ENCODE results near the gene SH3BP5. TPM values are rescaled to one million over a fixed set of nuclear protein-coding genes. Genes with fewer than 3 reads are reported as not detected.

Gene SH3BP5
- total RNA-seq, 2 experiments from 2014 or later = 8.9 to 9.4 TPM

DNA sequence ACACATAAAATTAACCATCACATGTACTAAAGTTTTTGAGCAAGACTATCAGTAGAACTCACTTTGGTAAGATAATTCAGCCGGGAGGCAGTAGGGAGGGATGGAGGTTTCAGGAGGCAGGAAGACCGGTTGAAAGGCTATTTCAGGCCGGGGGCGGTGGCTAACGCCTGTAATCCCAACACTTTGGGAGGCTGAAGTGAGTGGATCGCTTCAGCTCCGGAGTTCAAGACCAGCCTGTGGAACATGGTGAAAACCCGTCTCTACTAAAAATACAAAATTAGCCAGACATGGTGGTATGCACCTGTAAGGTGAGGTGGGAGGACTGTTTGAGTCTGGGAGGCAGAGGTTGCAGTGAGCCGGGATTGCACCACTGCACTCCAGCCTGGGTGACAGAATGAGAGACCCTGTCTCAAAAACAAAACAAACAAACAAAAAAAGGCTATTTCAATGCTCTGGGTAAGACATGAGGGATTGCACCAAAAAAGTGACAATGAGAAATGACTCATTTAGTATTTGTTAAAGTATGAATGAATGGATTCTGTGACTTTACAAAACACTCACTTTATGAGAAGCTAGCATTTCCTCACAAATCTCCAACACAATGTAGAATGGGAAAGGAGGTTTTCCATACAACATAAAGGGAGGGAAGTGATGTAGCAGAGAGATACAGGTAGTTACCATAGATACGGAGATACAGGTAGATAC, 43.9 kb downstream of the SH3BP5 start:
- ChIA-PET CTCF (interaction anchor here (1.0 to 1.5 kb wide), 5 partner anchors 12 to 73 kb away, joined by 5 to 6 read pairs (median 5); no protein-coding TSS in a partner anchor), POLR2A (interaction anchor here (0.7 to 2.1 kb wide), 2 partner anchors 13 to 15 kb away, joined by 3 to 7 read pairs; no protein-coding TSS in a partner anchor)
- no peaks in the 10 kb centered on the region for H3K9me3 Mint-ChIP-seq (ENCODE audit: low read depth)
- ATAC-seq (no peak), DNase-seq (no peak)
- H3K27me3 Mint-ChIP-seq = no peaks in the 10 kb centered on the region
- H3K27ac Mint-ChIP-seq = no peak overlapping the region
- intact Hi-C loops (cut with DNase I, micrococcal nuclease) = loop anchor here in 1 of 2 experiments (2.0 kb wide), 1 partner anchor 14 kb away; no protein-coding TSS in a partner anchor
- H3K4me1 Mint-ChIP-seq = peaks cover 61% of the 10 kb centered on the region
- H3K36me3 Mint-ChIP-seq (ENCODE audit: low read depth) = peaks cover 3% of the 10 kb centered on the region
- no peak overlapping the region for H3K4me3 Mint-ChIP-seq

DNA sequence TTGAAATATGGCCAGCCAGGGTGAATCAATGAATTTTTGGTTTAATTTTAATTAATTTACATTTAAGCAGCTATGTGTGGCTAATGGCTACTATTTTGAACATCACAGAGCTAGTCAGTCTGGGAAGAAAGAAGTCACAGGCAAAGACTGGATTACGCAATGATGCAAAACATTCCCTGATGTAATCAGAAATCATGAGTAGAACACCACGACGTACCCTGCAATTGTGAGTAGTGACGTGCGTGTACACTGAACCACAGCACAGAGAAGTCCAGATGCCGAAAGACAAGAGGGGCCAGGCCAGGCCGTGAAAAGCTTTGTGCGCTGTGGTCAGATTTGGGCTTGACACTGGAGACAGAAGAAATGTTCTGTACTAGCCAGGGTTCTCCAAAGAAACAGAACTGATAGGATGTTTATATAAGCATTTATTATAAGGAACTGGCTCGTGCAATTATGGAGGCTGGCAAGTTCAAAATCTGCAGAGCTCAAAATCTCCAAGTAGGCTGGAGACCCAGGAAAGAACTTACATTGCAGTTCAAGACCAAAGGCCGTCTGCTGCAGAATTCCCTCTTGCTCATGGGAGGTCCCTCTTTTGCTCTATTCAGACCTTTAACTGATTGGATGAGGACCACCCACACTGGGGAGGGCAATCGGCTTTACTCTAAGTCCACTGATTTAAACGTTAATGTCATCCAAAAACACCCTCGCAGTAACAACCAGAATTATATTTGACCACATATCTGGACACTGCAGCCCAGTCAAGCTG, 44.6 kb downstream of the SH3BP5 start:
- Mint-ChIP-seq H3K9me3 (ENCODE audit: low read depth) (no peaks in the 10 kb centered on the region), H3K27me3 (no peaks in the 10 kb centered on the region), H3K27ac (no peak overlapping the region), H3K36me3 (ENCODE audit: low read depth) (peaks cover 3% of the 10 kb centered on the region), H3K4me1 (peaks cover 57% of the 10 kb centered on the region), H3K4me3 (no peak overlapping the region)
- ATAC-seq (no peak), DNase-seq (no peak)
- intact Hi-C loops (cut with DNase I, micrococcal nuclease) = loop anchor here in 1 of 2 experiments (2.0 kb wide), 1 partner anchor 13 kb away; no protein-coding TSS in a partner anchor
- ChIA-PET CTCF (interaction anchor here (0.8 to 2.3 kb wide), 4 partner anchors 9 to 92 kb away, joined by 3 to 15 read pairs (median 6); no protein-coding TSS in a partner anchor), POLR2A (interaction anchor here (2.1 kb wide), 1 partner anchor 12 kb away, joined by 7 read pairs; no protein-coding TSS in a partner anchor)

DNA sequence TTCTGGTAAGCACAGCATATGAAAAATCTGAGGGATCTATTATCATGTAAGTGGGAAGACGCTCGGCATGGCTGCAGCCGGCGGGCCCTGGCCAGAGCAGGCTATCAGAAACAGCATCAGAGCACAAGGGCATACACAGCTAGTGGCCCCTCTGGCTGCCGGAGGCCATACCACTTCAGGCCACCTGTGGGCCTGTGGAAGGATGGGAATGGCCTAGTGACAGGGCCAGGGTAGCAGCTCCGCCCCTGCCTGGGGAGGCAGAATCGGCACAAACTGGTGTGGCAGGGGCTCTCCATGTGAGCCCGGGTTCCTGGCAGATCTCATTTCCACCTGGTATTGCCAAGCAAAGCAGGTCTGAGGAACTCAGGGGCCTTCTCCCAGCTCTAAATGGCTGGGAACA, 46.4 kb downstream of the SH3BP5 start:
- no peak for ATAC-seq
- peaks cover 3% of the 10 kb centered on the region for H3K36me3 Mint-ChIP-seq (ENCODE audit: low read depth)
- no peaks in the 10 kb centered on the region for H3K27me3 Mint-ChIP-seq
- POLR2A ChIA-PET = no interaction called here
- no peaks in the 10 kb centered on the region for H3K9me3 Mint-ChIP-seq (ENCODE audit: low read depth)
- intact Hi-C loops (cut with DNase I, micrococcal nuclease) = no loop called here
- H3K27ac Mint-ChIP-seq = no peak overlapping the region
- H3K4me1 Mint-ChIP-seq = peaks cover 42% of the 10 kb centered on the region
- CTCF ChIA-PET = interaction anchor here (0.6 to 2.3 kb wide), 5 partner anchors 8 to 45 kb away, joined by 3 to 15 read pairs (median 4); no protein-coding TSS in a partner anchor
- no peak for DNase-seq
- H3K4me3 Mint-ChIP-seq = no peak overlapping the region

DNA sequence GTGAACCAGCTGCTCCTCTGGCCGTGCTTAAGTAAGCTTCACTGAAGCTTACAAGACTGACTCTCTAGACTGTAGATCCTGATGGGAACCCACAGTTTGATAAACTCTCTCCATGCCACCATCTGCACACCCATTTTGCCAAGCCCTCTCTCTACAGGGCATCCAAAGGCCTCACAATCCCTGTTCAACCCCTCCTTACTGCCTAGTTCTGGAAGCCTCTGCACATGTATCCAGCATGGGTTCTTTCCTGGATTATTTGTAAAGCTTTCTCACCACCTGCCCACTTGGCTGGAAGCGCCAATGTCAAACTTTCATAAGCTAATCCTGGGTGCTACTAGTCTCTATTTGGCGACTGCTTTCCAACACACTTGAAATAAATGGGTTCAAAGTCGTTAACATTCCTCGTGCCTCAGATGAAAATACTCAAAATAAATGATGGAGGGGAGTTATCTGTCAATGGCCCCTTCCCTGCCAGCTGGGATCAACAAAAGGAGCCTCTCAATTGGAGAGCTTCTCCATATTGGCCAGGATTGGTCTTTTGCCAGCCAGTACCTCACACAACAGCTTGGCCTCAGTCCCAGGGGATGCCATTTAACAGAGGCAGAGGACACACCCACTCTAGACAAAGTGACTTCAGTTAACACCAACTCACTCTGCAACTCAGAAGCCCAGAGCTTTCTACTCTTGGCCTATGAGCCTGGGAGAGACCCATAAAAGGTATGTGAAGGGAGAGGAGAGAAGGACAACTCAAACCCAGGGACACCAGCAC, 48.1 kb downstream of the SH3BP5 start:
- Mint-ChIP-seq H3K27ac (no peak overlapping the region), H3K27me3 (no peaks in the 10 kb centered on the region), H3K4me1 (peaks cover 43% of the 10 kb centered on the region), H3K36me3 (ENCODE audit: low read depth) (peaks cover 3% of the 10 kb centered on the region), H3K4me3 (no peak overlapping the region), H3K9me3 (ENCODE audit: low read depth) (no peaks in the 10 kb centered on the region)
- ATAC-seq = no peak
- CTCF ChIA-PET = interaction anchor here (0.7 to 1.6 kb wide), 3 partner anchors 8 to 95 kb away, joined by 3 to 4 read pairs (median 3); no protein-coding TSS in a partner anchor
- POLR2A ChIA-PET = interaction anchor here (0.6 kb wide), 1 partner anchor 77 kb away, joined by 3 read pairs; no protein-coding TSS in a partner anchor
- intact Hi-C loops (cut with DNase I, micrococcal nuclease) = no loop called here
- DNase-seq = no peak

DNA sequence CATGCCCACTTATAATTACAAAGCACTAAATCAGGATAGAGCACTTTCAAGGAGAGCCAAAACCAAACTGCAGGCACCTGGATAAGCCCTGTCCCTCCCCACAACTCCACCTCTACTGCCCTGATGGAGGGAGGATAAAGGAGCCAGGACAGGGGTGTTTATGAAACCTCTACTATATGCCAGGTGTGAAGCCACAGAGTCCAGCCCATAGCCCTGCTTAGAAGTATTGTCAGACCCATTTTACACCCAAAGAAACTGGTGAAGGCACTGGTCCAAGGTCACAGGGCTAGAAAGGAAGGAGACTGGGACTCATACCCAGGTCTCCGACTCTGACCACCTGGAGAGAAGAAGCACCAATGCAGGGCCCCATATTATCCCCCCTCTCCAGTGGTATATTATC, 48.7 kb downstream of the SH3BP5 start:
- ChIA-PET POLR2A (interaction anchor here (0.6 kb wide), 1 partner anchor 78 kb away, joined by 3 read pairs; no protein-coding TSS in a partner anchor), CTCF (interaction anchor here (0.7 to 8.4 kb wide), 3 partner anchors 9 to 27 kb away, joined by 3 to 51 read pairs (median 3); no protein-coding TSS in a partner anchor)
- peaks cover 41% of the 10 kb centered on the region for H3K4me1 Mint-ChIP-seq
- DNase-seq (no peak), ATAC-seq (no peak)
- intact Hi-C loops (cut with DNase I, micrococcal nuclease) = no loop called here
- no peak overlapping the region for H3K4me3 Mint-ChIP-seq
- no peak overlapping the region for H3K27ac Mint-ChIP-seq
- peaks cover 3% of the 10 kb centered on the region for H3K36me3 Mint-ChIP-seq (ENCODE audit: low read depth)
- no peaks in the 10 kb centered on the region for H3K9me3 Mint-ChIP-seq (ENCODE audit: low read depth)
- no peaks in the 10 kb centered on the region for H3K27me3 Mint-ChIP-seq

DNA sequence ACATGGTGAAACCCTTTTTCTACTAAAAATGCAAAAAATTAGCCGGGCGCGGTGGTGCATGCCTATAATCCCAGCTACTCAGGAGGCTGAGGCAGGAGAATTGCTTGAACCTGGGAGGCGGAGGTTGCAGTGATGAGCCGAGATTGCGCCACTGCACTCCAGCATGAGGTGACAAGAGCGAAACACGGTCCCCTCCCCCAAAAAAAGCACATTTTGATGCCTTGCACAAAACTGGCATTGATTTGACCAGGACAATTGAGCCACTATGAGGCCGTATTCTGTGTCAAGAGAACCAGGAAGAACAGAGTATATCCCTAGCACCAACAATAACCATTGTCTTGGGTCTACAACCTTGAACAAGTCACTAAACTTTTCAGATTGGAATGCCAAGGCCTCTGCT, 50.6 kb downstream of the SH3BP5 start:
- intact Hi-C loops (cut with DNase I, micrococcal nuclease) = no loop called here
- POLR2A ChIA-PET = no interaction called here
- H3K36me3 Mint-ChIP-seq (ENCODE audit: low read depth) = peaks cover 3% of the 10 kb centered on the region
- no peak overlapping the region for H3K27ac Mint-ChIP-seq
- H3K27me3 Mint-ChIP-seq = no peaks in the 10 kb centered on the region
- H3K9me3 Mint-ChIP-seq (ENCODE audit: low read depth) = no peaks in the 10 kb centered on the region
- ATAC-seq (no peak), DNase-seq (no peak)
- H3K4me3 Mint-ChIP-seq = no peak overlapping the region
- H3K4me1 Mint-ChIP-seq = peaks cover 45% of the 10 kb centered on the region
- CTCF ChIA-PET = interaction anchor here (0.7 to 8.4 kb wide), 5 partner anchors 10 to 85 kb away, joined by 3 to 51 read pairs (median 3); no protein-coding TSS in a partner anchor

DNA sequence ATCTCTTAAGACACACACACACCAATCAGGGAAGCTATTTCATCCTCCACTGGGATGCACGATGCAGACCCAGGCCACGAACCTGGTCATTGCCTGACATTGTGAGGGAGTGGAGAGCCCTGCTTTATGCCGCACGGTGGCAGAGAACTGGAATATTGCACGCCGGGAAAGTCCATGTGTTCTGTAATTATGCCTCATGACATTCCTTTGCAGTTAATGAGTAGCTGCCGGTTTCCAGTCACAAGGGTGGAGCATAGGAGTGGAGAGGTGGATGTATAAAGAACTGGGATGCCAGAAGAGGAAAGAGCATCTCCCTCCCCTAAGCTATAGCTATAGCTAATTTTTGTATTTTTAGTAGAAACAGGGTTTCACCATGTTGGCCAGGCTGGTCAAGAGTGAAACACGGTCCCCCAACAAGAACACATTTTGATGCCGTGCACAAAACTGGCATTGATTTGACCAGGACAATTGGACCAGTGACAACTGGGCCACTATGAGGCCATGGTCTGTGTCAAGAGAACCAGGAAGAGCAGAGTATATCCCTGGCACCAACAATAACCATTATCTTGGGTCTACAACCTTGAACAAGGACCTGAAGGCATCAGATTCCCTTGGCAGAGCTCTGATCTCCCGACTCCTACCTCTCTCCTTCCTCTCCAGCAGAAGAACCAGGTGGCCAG, 51.4 kb downstream of the SH3BP5 start:
- no peak overlapping the region for H3K27ac Mint-ChIP-seq
- peaks cover 51% of the 10 kb centered on the region for H3K4me1 Mint-ChIP-seq
- intact Hi-C loops (cut with DNase I, micrococcal nuclease) = no loop called here
- DNase-seq (no peak), ATAC-seq (no peak)
- H3K4me3 Mint-ChIP-seq = no peak overlapping the region
- peaks cover 3% of the 10 kb centered on the region for H3K36me3 Mint-ChIP-seq (ENCODE audit: low read depth)
- POLR2A ChIA-PET = interaction anchor here (0.5 to 1.2 kb wide), 2 partner anchors 51 to 923 kb away, joined by 3 read pairs; partner anchors contain the start of gene SH3BP5
- no peaks in the 10 kb centered on the region for H3K9me3 Mint-ChIP-seq (ENCODE audit: low read depth)
- CTCF ChIA-PET = interaction anchor here (0.9 to 8.4 kb wide), 3 partner anchors 12 to 86 kb away, joined by 3 to 51 read pairs (median 5); no protein-coding TSS in a partner anchor
- H3K27me3 Mint-ChIP-seq = no peaks in the 10 kb centered on the region

DNA sequence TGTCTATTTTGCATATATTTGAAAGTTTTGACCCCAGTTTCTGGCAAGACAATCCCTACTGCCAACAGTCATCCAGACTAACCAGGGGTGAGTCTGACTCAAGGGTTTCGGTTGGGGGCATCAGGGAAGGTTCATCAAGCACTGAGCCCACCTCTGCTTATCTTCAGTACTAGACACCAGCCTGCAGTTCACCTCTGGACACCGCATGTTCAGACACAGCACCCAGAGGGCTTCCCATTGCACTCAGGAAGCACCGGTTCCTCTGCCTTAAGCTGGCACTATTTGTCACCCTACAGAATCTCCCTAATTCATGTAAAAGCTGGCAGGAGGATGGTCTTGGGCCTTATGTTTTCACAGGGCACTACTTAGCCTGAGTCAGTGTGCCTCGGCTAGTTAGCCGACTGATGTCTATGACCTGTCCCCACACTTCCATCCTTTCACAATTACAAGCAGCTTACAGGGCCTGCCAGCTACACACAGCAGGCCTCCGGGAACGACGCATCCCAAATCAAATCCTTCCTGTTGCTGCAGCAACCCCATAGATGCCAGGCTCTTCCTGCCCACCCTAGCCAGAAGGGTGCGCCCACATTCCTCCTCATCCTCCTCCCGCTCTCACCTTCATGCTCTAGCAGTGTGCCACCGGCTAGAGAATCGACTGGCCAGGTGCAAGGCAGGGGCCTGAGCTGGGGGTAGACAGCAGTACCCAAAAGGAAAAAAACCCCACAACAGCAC, 52.5 kb downstream of the SH3BP5 start:
- H3K36me3 Mint-ChIP-seq (ENCODE audit: low read depth) = peaks cover 1% of the 10 kb centered on the region
- no peaks in the 10 kb centered on the region for H3K9me3 Mint-ChIP-seq (ENCODE audit: low read depth)
- ATAC-seq (no peak), DNase-seq (no peak)
- no peaks in the 10 kb centered on the region for H3K27me3 Mint-ChIP-seq
- H3K4me3 Mint-ChIP-seq = no peak overlapping the region
- ChIA-PET CTCF (interaction anchor here (1.3 to 8.4 kb wide), 5 partner anchors 11 to 125 kb away, joined by 4 to 51 read pairs (median 4); no protein-coding TSS in a partner anchor), POLR2A (interaction anchor here (1.2 kb wide), 1 partner anchor 53 kb away, joined by 3 read pairs; the partner anchor contains the start of gene SH3BP5)
- no peak overlapping the region for H3K27ac Mint-ChIP-seq
- H3K4me1 Mint-ChIP-seq = peaks cover 62% of the 10 kb centered on the region
- intact Hi-C loops (cut with DNase I, micrococcal nuclease) = no loop called here

DNA sequence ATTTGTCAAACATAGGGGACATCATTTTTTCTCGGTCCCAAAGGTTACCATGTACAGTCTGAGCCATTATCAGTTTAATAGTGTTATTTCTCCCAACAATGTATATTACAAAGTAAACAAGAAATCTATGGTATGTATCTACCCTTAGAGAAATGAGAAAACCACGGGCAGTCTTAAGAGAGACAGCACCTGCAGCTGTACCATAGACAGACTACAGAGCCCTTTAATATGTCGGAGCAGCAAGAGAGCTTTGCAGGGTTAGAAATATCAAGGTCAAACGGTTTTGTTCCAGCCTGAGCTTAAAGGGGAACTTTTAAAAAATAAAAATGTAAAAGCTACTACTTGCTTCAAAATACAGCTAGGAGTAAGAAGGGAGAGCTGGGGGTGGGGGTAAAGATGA, 53.2 kb downstream of the SH3BP5 start:
- H3K36me3 Mint-ChIP-seq (ENCODE audit: low read depth) = peaks cover 3% of the 10 kb centered on the region
- no peak for DNase-seq
- intact Hi-C loops (cut with DNase I, micrococcal nuclease) = no loop called here
- H3K4me3 Mint-ChIP-seq = no peak overlapping the region
- POLR2A ChIA-PET = no interaction called here
- ATAC-seq = no peak
- H3K9me3 Mint-ChIP-seq (ENCODE audit: low read depth) = no peaks in the 10 kb centered on the region
- peak overlapping the region; percentile 49 for H3K27ac Mint-ChIP-seq
- peaks cover 63% of the 10 kb centered on the region for H3K4me1 Mint-ChIP-seq
- H3K27me3 Mint-ChIP-seq = no peaks in the 10 kb centered on the region
- CTCF ChIA-PET = interaction anchor here (0.5 to 8.4 kb wide), 8 partner anchors 8 to 568 kb away, joined by 3 to 51 read pairs (median 4); no protein-coding TSS in a partner anchor

Data from activated CD4-positive, alpha-beta T cell treated with anti-CD3 and anti-CD28 coated beads for 36 hours (primary cell).